Activated effector memory CD4-positive, alpha-beta T cell treated with anti-CD3 and anti-CD28 coated beads, Interleukin-2, amount 50 U/mL, for 16 hours (primary cell): ENCODE measurements around the gene EML6.

Experiments
- DNase-seq: peaks from one replicate; pipeline ENCODE4 v3.0.0-alpha.2; 2020

EML6 gene

DNA sequence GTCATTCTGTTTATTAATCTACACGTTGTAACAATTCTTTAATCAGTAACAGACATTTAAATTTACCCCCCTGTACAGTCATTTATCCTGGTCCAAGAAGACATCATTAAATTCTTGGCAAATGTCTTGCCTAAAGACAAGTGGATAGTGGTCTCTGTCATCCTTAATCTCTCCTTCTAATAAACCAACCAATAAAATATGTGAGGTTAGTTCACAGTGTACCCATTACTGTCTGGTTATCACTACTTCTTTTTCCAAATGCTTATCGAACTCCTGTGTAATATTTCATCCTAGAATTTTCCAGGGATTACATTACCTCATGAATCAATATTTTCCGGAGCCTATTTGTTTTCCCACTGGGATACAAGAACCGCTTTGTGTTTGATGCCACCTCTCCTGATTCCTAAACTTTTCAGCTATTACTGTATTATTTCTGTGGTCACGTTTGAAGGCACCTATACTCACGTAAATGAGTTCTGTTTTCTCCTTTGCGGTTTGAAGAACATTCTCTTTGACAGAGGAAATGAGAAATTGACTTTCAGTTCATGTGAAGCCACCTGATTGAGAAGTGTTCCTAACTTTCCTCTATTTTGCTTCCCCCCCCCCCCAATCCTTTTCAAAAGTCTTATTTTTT lies 195.3 kb downstream of the EML6 start:
- no peak for DNase-seq

DNA sequence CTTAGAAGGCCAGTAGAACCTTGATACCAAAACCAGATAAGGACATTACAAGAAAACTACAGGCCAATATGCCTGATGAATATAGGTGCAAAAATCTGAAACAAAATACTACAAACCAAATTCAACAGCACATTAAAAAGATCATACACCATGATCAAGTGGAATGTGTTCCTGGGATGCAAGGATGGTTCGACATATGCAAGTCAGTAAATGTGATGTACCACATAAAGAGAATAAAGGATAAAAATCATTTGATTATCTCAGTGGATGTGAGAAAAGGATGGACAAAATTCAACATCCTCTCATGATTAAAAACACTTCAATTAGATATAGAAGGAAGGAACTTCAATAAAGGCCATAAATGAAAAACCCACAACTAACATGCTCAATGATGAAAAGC lies 197.2 kb downstream of the EML6 start:
- DNase-seq, result no peak

DNA sequence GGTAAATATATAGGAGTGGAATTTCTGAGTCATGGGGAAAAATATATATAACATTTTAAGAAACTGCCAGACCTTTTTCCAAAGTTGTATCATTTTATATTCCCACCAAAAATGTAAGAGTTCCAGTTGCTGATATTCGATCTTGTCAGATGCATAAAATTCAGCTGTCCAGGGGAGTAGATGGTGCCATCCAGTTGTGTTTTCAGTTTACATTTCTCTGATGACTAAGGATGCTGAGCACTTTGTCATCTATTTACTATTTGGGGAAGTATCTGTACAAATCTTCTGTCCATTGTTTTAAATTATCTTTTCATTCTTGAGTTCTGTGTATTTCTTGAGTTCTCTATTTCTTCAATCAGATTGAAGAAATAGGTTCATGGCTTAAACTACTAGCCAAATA lies 200.7 kb downstream of the EML6 start:
- no peak for DNase-seq

DNA sequence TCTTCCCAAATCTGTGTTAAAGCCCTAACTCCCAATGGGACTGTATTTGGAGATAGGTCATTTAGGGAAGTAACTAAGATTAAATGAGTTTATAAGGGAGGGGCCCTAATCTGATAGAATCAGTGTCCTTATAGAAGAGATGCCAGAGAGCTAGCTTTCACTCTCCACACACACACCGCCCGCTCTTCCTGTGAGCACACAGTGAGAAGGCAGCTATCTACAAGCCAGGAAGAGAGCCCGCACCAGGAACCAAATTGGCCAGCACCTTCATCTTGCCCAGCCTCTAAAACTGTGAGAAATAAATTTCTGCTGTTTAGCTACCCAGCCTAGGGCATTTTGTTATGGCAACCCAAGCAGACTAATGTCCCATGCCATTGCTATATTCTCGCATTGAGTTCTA lies 201.6 kb downstream of the EML6 start:
- DNase-seq, result no peak

DNA sequence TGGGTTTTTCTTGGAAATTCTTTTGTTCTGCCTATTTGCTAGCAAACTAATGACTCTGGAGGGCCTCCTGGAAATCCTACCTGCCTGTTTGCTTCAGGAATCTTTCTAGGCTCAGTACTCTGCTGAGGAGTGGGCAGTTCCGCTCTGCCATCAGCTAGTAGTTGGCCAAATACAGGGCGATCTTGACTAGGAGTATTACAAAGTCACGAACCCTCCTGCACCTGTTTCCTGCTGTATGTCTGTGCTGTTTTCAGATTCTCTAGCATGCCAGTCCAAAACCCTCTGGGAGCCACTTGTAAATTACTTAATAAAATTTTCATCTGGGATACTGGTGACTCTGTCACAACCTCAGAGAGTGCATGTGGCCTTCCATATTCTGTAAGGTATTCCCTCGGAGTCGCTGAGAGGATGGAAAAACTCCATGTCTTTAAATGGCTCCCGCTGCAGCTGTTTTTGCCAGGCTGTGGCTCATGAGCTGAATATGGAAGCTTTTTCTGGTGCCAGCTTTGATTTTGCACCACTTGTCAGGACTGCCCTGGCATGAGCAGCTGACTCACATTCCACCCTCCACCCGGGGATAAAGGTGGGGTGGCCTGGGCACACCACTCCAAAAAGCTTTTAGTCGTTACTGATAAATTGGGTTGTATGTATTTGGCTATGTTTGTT lies 203.8 kb downstream of the EML6 start:
- no peak for DNase-seq

DNA sequence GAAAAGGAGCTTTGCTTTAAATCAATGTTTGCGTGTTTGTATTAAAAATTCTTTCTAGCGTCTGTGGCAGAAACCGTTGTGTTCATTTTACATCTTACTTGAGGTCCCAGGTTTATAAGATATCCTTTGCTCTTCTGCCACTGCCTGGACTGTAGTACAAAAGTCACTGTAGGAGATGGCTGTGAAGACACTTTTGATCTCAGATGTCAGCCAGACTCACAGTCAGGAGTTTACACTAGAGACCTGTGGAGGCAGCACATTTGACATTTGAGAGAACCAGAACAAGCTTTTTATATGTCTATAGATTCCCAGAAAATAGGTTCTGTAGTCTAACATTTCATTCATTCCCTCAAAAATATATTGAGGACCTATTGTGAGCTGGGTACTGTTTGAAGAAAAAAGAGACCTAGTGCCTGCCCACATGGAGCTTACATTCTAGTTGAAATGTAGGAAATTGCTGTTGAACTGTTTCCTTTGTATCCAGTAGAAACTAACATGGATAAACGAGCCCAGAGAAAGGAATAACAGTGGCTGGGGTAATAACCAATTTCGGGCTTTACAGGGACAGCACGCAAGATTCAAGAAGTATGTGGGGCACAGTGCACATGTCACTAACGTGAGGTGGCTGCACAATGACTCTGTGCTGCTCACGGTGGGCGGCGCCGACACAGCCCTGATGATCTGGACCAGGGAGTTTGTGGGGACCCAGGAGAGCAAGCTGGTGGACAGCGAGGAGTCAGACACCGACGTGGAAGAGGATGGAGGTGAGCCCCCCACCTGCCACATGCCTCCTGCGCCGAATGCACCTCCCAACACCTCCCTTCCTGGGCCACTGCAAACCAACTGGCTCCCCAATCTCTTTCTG lies 204.5 kb downstream of the EML6 start:
- DNase-seq, result no peak

DNA sequence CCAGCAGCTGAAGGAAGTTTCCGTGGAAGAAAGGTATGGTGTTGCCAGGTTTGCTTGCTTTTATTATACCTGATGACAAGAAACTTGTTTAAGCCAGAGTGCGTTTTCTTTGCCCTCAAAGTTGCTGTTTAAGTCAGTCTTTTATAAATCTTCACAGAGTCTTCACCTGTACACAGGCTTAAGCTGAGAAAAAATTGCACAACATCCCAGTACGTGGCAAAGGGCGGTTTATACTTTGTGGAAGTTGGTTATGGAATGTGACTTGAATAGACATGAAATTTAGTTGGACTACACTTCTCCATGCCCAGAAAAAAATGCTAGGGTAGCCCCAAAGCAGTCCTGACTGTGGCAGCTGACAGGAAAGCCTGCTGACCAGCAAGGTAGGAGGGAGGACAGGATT lies 205.3 kb downstream of the EML6 start:
- no peak for DNase-seq

DNA sequence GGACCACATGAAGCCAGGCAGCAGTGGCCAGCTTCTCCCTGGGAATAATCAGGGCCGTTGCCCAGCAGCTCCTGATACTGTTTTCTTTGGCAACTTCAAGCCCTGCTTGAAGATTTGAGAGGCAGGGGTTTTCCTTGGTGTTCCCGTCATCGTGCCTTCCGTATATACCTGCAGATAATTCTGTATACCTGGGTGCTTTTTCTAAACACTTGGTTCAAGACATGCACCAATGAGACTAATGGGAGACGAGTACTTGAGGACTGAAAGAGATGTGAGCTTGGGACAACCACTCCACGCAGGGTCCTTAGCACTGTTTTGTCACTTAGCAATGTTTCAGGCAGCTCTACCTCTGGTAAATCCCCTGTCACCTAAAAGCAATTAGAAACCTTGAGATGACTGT lies 208.0 kb downstream of the EML6 start:
- no peak for DNase-seq

DNA sequence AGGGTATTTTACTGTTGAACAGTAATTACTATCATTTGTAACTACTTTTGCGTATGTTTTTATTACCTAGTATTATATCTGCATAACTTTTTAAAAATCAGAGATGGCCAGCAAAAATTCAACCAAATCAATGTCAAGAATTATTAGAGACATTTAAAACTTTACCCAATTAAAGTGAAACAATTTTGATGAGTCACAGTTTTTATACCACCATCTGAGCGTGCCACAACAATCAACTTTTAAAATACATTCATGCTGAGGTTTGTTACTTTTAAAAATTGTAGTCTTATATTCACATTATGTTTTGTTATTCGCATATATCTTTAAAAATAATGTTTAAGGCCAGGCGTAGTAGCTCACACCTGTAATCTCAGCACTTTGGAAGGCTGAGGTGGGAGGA lies 211.9 kb downstream of the EML6 start:
- DNase-seq, result no peak

DNA sequence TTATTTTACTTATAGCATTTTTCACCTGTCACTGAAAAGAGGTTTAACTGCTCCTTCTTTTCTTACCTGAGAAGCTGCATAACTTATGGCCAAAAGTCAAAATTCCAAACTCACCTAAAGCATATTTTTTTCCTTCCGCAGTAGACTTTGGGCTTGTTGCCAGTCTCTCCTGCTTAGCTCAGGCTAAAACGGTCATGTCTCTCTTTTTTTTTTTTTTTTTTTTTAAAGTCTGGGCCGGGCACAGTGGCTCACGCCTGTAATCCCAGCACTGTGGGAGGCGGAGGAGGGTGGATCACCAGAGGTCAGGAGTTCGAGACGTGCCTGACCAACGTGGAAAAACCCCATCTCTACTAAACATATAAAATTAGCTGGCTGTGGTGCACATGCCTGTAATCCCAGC lies 213.3 kb downstream of the EML6 start:
- no peak for DNase-seq

DNA sequence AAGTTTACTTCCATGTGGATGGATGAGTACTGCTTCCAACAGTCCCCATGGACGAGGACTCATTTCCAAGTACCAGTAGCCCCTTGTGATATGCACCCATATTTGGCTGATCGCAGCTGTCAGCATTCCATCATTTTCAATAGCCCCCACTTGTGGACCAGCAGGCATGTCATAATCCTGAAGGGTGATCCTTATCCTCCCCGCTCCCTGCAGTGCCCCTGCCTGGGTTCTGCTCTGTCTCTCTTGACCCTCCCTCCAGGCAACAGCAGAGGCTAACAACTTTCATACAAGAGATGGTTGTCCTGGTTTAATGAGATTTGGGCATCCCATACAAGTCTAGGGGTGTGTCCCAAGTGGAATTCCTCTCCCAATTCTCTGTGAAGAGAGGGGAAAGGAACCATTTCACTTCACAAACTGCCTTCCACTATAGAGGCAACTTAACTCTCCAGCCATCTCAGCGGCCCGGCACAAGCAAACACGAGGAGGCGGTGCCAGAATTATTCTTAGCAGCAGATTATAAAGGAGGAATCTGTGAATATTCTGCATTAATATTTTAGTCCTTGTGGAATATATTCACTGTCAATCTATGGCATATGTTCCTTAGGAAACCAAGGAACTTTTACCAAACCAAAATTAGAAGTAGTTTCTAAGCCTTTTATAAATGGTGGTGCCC lies 216.1 kb downstream of the EML6 start:
- DNase-seq, result no peak

DNA sequence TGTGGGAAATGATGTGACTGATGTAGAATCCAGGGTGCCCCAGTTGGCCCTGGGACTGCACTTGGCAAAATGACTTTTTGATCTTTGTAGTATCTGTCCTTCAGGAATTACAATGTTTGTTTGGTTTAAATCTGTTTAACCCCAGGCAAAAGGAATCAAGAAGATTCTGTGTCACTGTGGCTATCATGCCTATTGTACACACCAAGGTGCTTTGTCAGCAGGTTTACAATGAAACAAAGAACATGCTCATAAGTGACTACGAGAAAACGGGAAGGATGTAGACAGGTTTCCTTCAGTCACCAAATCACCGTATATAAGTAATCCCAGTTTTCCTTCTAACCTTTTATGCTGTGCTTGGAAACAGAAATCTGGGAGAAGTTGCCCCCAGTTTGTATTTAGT lies 217.3 kb downstream of the EML6 start:
- no peak for DNase-seq

DNA sequence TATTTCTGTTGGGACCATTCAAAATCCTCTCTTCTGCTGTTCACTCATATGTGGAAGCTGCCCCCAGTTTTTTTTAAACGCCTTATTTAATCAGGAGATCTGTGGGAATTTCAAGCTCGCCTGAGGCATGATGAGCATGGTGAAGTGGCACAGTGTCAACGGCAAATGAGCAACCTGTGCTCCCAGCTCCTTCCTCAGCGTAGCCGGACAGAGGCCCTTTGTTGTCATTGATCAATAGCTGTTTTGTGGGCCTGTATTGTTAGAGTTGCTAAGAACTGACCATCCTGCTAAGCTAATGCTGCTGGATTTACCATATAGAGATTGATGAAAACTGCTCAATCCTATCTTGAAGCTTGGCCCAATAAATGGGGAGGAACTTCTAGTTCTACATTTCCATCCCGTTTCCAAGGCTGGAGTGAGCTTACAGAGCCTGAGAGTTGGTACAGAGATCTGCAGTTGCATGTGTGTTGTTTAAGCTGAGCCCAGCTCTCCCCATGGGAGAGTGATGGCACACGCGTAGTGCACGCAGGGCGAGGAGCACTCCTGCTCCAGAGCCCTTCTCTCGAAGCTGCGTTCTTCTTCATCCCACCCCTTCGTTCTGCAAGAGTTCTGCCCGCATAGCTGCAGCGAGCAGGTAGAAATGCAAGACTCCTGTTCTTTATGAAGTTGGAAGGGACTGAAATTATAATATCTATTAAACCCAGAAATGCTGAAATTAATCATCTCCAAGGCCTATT lies 218.0 kb downstream of the EML6 start:
- DNase-seq, result no peak

DNA sequence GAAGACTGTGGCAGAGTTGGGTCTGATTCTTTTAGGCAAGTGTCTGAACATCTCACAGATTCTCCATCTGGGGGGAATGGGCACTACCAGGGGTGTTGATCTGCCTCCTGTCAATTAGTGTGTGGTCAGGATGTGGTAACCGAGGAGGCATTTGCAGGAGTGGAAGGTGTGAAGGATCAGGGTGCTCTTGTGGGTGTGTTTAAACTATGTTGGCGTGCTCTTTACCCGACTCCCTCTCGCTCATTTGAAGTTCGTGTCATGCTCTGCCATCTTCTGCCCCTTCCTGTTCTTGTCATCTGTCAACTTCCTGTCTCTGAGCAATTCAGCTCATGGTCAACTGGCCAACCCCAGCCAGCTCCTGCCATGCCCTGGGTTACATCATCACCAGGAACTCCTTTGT lies 218.9 kb downstream of the EML6 start:
- no peak for DNase-seq

DNA sequence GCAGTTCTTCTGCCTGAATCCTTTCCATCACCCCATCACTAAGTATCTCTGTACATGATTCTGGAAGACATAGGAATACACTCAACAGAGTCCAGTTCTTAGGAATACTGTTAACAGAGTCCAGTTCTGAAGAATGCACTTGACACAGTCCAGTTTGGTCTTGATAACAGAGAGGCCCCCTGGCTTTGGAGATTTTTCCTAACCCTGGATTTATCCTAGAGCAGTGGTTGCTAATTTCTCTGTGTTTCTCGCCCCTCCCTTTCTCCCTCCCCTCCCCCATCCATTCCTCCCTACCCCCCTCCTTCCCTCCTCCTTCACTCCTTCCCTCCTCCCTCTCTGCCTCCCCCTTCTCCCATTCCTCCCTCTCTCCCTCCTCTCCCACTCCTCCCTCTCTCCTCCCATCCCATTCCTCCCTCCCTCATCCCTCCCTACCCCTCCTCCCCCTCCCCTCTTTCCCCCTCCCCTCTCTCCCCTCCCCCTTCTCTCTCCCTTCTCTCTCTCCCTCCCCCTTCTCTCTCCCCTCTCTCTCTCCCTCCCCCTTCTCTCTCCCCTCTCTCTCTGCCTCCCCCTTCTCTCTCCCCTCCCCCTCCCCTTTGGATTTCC lies 221.4 kb downstream of the EML6 start:
- DNase-seq, result no peak

DNA sequence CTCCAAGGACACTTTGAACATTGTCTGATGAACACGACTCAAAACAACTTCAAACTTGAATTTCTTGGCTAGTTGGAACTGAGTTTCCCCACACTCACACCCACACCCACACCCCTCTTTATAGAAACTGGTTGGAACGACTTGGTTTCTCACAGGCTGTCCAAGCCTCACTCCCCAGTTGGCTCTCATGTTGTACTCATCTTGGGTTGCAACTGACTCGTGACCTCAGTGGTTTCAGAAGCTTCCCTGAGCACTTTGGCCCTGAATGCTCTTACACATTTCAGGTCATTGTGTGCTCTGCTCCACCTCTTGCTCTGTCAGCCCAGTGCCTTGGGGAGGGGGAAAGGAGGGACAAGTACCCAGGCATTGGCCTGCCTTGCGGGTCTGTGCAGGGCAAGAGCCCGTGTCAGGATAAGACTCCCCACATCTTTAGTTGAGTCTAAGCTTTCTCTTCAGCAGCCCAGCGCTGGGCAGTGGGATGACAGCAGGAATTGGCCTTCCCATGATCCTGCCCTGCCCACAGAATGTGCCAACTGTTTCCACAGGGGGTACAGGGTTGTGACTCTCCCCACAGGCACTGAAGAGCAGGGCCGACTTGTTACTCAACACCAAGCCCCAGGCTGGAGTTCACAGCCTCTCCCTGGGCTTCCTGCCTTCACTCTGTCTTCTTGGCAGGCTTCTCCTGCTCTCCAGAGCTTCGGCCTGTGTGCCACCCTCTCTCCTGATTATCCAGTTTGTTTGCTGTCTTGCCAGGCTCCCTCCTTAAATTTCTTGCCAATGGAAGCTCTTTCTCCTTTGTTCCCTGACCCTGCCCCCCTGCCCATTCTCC lies 222.1 kb downstream of the EML6 start:
- DNase-seq, result no peak

DNA sequence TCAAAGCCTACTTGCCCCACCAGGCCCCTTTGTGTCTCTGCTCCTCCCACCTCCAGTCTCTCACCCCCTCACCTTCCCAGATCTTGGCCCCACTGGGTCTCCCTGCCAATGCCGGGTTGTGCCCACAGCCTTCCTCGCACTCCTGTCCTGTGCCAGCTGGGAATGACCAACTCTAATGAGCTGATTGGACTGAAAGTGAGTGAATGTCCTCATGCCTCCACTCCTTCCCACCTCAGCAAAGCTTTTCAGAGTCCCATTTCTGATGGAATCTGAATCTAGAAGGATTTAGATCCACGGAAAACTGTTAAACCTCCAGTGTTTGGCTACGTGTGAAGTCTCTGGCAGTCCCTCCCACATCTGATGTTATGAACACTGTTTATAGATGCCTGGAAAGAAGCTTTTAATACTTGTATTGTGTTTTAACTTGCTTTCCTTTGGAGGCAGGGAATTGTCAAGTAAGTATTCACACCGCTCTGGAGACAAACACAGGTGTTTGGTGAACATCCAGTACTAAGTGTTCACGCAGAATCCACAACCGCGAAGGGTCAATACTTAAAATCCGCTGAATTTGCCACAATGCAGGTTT lies 222.9 kb downstream of the EML6 start:
- no peak for DNase-seq

DNA sequence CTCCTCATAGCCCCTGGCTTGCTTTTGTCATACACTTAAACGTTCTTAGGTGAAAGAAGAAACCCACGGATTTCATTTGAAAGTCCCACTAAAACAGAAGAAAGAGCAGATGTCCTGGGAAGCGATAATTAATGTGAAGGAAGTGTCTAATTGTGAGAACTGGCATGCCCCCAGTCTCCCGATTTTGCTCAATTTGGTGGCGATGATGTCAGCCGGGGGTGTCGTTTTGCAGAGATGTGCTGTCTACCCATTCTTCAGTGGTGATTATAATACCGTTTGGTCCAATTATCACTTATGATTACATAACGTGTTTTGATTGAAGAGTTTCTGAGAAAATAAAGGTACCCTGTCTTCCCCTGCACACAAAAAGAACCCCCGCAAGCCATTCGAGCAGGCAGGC lies 223.7 kb downstream of the EML6 start:
- DNase-seq, result no peak

DNA sequence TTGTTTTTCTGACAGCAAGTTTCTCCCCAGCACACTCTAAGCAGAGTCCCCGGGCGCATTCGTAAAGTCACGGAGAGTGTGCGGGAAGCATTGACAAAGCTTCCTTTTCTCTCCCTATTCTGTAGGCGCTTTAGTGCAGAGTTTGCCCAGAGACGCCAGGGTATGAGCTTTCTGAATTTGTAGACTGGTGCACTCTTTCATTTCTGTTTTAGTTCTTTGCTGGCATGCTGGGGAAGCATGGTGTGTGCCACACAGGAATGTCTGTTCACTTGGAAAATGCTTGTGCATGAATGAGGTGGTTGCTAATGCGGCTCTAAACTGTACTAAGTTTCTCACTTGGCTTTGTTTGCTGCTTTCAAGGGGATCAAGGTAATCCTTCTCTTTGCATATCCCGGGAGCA lies 224.2 kb downstream of the EML6 start:
- no peak for DNase-seq

DNA sequence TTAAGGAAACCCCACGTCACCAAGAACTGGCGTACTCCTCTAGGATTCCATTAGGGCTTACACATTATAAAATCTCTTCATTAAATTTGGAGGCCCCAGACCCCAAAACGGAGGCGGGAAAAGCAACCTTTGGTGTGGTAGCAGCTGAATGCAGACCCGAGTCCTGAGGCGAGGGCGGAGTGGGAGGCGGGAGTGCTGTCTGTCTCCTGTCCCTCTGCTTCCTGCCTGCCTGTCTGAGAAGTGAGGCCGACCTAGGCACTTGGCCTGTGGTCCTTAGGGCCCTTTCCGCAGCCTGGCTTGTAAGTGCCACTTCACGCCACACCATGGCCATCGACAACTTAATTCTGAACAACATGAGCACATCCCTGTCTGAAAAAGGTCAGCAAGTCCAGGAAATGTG lies 224.7 kb downstream of the EML6 start:
- no peak for DNase-seq

DNA sequence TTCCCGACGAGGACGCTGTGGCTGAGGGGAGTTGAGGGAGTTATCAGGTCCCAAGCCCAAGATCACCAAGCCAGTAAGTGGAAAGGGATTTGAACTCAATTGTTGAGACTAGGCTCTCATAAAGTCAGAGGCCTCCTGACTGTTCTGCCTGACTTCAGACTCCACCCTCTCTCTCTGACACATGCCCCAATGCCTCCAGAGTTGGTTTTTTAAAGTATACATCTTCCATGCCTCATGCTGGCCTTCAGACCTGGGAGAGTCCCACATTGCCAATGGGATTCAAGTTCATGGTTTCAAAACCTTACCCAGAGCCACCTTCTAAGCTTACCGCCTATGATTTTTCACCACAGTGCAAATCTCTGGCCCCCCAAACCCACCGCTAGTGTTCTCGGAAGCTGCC lies 226.0 kb downstream of the EML6 start:
- no peak for DNase-seq
